ENCODE measurements around the gene CGB1. TPM values are rescaled to one million over a fixed set of nuclear protein-coding genes. Genes with fewer than 3 reads are reported as not detected.

CGB1 gene
- total and polyA plus RNA-seq, 2 donors (not counting 1 experiment from before 2014, with no cell fraction given), result not detected

GRCh38 chr19:49067554-49067953 is 30.9 kb upstream of the CGB1 start:
- H3K79me2 ChIP-seq (ENCODE audit: control insufficient read depth, insufficient read depth, low read length), result no peaks in the 10 kb centered on the region
- DNase-seq (ENCODE audit: low read depth in 2 of 2), result no peak
- H4K20me1 ChIP-seq (ENCODE audit: control insufficient read depth, extremely low read depth, insufficient read depth, low read length), result no peaks in the 10 kb centered on the region
- no peaks in the 10 kb centered on the region for H3K9me3 ChIP-seq (ENCODE audit: control insufficient read depth, insufficient read depth, low read depth, low read length)
- H2AFZ ChIP-seq (ENCODE audit: low read length), result no peak overlapping the region
- TF ChIP-seq CTCF (conservative IDR thresholded peaks at IDR 0.05 in 1 of 2, IDR thresholded peaks at IDR 0.05 in 1 of 2; ENCODE audit: low read depth in 1 of 2, low read length in 2 of 2) (no peak), EZH2 (IDR thresholded peaks at IDR 0.05; ENCODE audit: low read length, missing control alignments) (no peak)
- H3K27me3 ChIP-seq (ENCODE audit: control insufficient read depth, insufficient read depth, low read length), result peaks cover 42% of the 10 kb centered on the region
- H3K4me3 ChIP-seq (replicated peaks in 1 of 4; ENCODE audit: control extremely low read depth in 1 of 4, insufficient read depth in 1 of 4, low read depth in 3 of 4, low read length in 4 of 4), result no peak overlapping the region
- no peaks in the 10 kb centered on the region for H3K4me1 ChIP-seq (ENCODE audit: control insufficient read depth, extremely low read depth, insufficient read depth, low read length)
- H3K4me2 ChIP-seq (ENCODE audit: extremely low read depth, insufficient read depth, low read length), result no peak overlapping the region
- no peak overlapping the region for H3K27ac ChIP-seq (ENCODE audit: insufficient read depth, low read length)
- no peaks in the 10 kb centered on the region for H3K36me3 ChIP-seq (ENCODE audit: control insufficient read depth, insufficient read depth, low read length)
- H3K9ac ChIP-seq (ENCODE audit: insufficient read depth, low read length), result no peak overlapping the region

- no peaks in the 10 kb centered on the region for H3K79me2 ChIP-seq (ENCODE audit: control insufficient read depth, insufficient read depth, low read length)
- no peak overlapping the region for H3K4me2 ChIP-seq (ENCODE audit: extremely low read depth, insufficient read depth, low read length)
- no peak overlapping the region for H3K9ac ChIP-seq (ENCODE audit: insufficient read depth, low read length)
- DNase-seq (ENCODE audit: low read depth in 2 of 2), result no peak
- no peaks in the 10 kb centered on the region for H3K4me1 ChIP-seq (ENCODE audit: control insufficient read depth, extremely low read depth, insufficient read depth, low read length)
- H3K27ac ChIP-seq (ENCODE audit: insufficient read depth, low read length), result no peak overlapping the region
- no peaks in the 10 kb centered on the region for H3K9me3 ChIP-seq (ENCODE audit: control insufficient read depth, insufficient read depth, low read depth, low read length)
- H3K27me3 ChIP-seq (ENCODE audit: control insufficient read depth, insufficient read depth, low read length), result peaks cover 36% of the 10 kb centered on the region
- TF ChIP-seq CTCF (conservative IDR thresholded peaks at IDR 0.05 in 1 of 2, IDR thresholded peaks at IDR 0.05 in 1 of 2; ENCODE audit: low read depth in 1 of 2, low read length in 2 of 2) (no peak), EZH2 (IDR thresholded peaks at IDR 0.05; ENCODE audit: low read length, missing control alignments) (no peak)
- no peaks in the 10 kb centered on the region for H3K36me3 ChIP-seq (ENCODE audit: control insufficient read depth, insufficient read depth, low read length)
- H4K20me1 ChIP-seq (ENCODE audit: control insufficient read depth, extremely low read depth, insufficient read depth, low read length), result no peaks in the 10 kb centered on the region
- H2AFZ ChIP-seq (ENCODE audit: low read length), result no peak overlapping the region
- no peak overlapping the region for H3K4me3 ChIP-seq (replicated peaks in 1 of 4; ENCODE audit: control extremely low read depth in 1 of 4, insufficient read depth in 1 of 4, low read depth in 3 of 4, low read length in 4 of 4)
These were observed 29.3 kb upstream of the CGB1 start for GRCh38 chr19:49065905-49066512.

- TF ChIP-seq CTCF (conservative IDR thresholded peaks at IDR 0.05 in 1 of 2, IDR thresholded peaks at IDR 0.05 in 1 of 2; ENCODE audit: low read depth in 1 of 2, low read length in 2 of 2), result no peak
- no peak for TF ChIP-seq EZH2 (IDR thresholded peaks at IDR 0.05; ENCODE audit: low read length, missing control alignments)
- Histone ChIP-seq H3K4me2 (ENCODE audit: extremely low read depth, insufficient read depth, low read length) (no peak within 1 kb of the TSS), H3K9me3 (ENCODE audit: control insufficient read depth, insufficient read depth, low read depth, low read length) (no peaks in the 10 kb centered on the region), H3K4me1 (ENCODE audit: control insufficient read depth, extremely low read depth, insufficient read depth, low read length) (no peaks in the 10 kb centered on the region), H3K79me2 (ENCODE audit: control insufficient read depth, insufficient read depth, low read length) (no peaks in the 10 kb centered on the region), H2AFZ (ENCODE audit: low read length) (no peak within 1 kb of the TSS), H3K36me3 (ENCODE audit: control insufficient read depth, insufficient read depth, low read length) (no peaks in the 10 kb centered on the region), H3K27ac (ENCODE audit: insufficient read depth, low read length) (no peak within 1 kb of the TSS), H4K20me1 (ENCODE audit: control insufficient read depth, extremely low read depth, insufficient read depth, low read length) (no peaks in the 10 kb centered on the region), H3K9ac (ENCODE audit: insufficient read depth, low read length) (no peak within 1 kb of the TSS), H3K4me3 (replicated peaks in 1 of 4; ENCODE audit: control extremely low read depth in 1 of 4, insufficient read depth in 1 of 4, low read depth in 3 of 4, low read length in 4 of 4) (no peak within 1 kb of the TSS), H3K27me3 (ENCODE audit: control insufficient read depth, insufficient read depth, low read length) (peaks cover 31% of the 10 kb centered on the region)
- DNase-seq (ENCODE audit: low read depth in 2 of 2), result peak in 1 of 2 donors; percentile 41
These were observed 28.3 kb upstream of the CGB1 start, which contains the start of gene NTF4 for GRCh38 chr19:49064768-49065611. TSS of gene NTF4 (minus strand) at chr19:49064818. CDS start at chr19:49061997, 2,821 bp downstream.
